Measurements from ENCODE around the gene WDR77. TPM values are rescaled to one million over a fixed set of nuclear protein-coding genes. Genes with fewer than 3 reads are reported as not detected.

The WDR77 gene
- total and polyA plus RNA-seq, 2 donors (not counting 1 experiment from before 2014, with no cell fraction given) = 40.5 to 85.5 TPM

DNA sequence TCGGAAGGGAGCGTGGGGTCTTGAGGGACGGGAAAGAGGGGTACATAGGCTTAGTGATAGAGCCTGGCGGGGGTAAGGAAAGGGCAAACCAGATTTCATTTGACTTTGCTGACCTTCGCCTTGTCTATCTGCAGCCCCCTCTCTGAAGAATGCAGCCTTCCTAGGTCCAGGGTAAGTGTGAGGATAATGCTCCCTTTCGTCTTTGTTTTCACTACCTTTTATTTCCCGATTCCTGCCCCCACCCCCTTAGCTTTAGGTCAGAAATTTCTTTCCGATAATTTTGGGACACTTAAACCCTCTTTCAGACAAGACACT lies 604 bp upstream of the WDR77 start:
- Histone ChIP-seq H3K4me3 (ENCODE audit: control extremely low read depth in 1 of 5, extremely low read depth in 1 of 5, insufficient read depth in 1 of 5, low read depth in 2 of 5, low read length in 4 of 5) (peak overlapping the region; percentile 76 to 94 (median 85)), H2AFZ (ENCODE audit: insufficient read depth, low read depth, low read length, poor library complexity, severe bottlenecking) (peak overlapping the region; percentile 97), H3K36me3 (replicated peaks in 1 of 2; ENCODE audit: control extremely low read depth in 1 of 2, control insufficient read depth in 1 of 2, extremely low read depth in 1 of 2, insufficient read depth in 2 of 2, low read length in 1 of 2) (peaks cover 0 to 46% of the 10 kb centered on the region in 2 experiments), H4K20me1 (ENCODE audit: control insufficient read depth, insufficient read depth, low read length, poor library complexity, severe bottlenecking) (peaks cover 24% of the 10 kb centered on the region), H3K27me3 (replicated peaks in 1 of 4; ENCODE audit: control extremely low read depth in 1 of 4, control insufficient read depth in 3 of 4, insufficient read depth in 4 of 4, low read length in 3 of 4) (no peaks in the 10 kb centered on the region), H3K4me2 (replicated peaks; ENCODE audit: low read depth, low read length, poor library complexity, severe bottlenecking) (peak overlapping the region; percentile 94), H3K9me3 (ENCODE audit: control extremely low read depth in 1 of 3, control insufficient read depth in 2 of 3, insufficient read depth in 1 of 3, low read length in 2 of 3) (no peaks in the 10 kb centered on the region), H3K79me2 (ENCODE audit: control insufficient read depth, insufficient read depth, low read length) (peaks cover 67% of the 10 kb centered on the region), H3K27ac (ENCODE audit: low read length in 2 of 2) (peak overlapping the region; percentile 60 to 95), H3K9ac (ENCODE audit: low read length) (peak overlapping the region; percentile 99), H3K4me1 (ENCODE audit: control insufficient read depth in 2 of 2, insufficient read depth in 2 of 2, low read length in 2 of 2) (peaks cover 42 to 51% of the 10 kb centered on the region in 2 donors)
- TF ChIP-seq CTCF (IDR thresholded peaks at IDR 0.05) (no peak), EZH2 (IDR thresholded peaks at IDR 0.05; ENCODE audit: borderline replicate concordance, insufficient read depth, low read depth, low read length, poor library complexity, severe bottlenecking) (no peak)
- peak overlapping the region; percentile 100 for H3K4me3 Mint-ChIP-seq
- intact Hi-C loops (cut with micrococcal nuclease) = loop anchor here (1.0 to 10.0 kb wide), 7 partner anchors 22 to 1625 kb away; partner anchors contain the start of genes CEPT1, DDX20, DRAM2 and LRIG2
- no peak for DNase-seq
- H3K4me1 Mint-ChIP-seq = peaks cover 76% of the 10 kb centered on the region
- WGBS (ENCODE audit: insufficient coverage) = 0% methylated on average over 5 of the region's 8 CpGs
- no peak for ATAC-seq (ENCODE audit: low read depth)
- POLR2A ChIA-PET = interaction anchor here (0.7 to 1.2 kb wide), 2 partner anchors 54 to 57 kb away, joined by 3 to 6 read pairs; no protein-coding TSS in a partner anchor
- no peaks in the 10 kb centered on the region for H3K27me3 Mint-ChIP-seq
- H3K27ac Mint-ChIP-seq = peak overlapping the region; percentile 99
- CTCF ChIA-PET = interaction anchor here (0.8 to 2.2 kb wide), 3 partner anchors 31 to 139 kb away, joined by 3 to 14 read pairs (median 4); no protein-coding TSS in a partner anchor
- no peaks in the 10 kb centered on the region for H3K9me3 Mint-ChIP-seq (ENCODE audit: insufficient read depth)

DNA sequence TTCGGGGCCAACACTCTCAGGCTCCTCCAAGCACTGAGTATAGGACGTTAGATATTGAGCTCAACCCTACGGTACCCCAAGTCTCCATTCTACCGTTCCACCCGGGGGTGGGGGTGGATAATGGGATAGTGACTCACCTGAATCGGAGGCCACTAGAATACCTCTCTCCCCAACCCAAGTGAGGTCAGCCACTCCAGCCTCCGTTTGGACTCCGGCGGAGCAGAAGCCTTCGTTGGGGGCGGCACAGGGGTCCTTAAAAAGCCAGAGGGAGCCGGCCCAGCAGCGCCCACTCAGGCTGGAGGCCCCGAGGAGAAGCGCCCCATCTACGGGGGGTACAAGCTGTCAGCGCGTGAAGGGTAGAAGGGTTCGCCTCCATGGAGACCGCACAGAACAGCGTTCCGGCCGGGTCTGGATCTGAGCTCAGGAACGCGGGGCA lies 556 bp downstream of the WDR77 start:
- ATAC-seq (ENCODE audit: low read depth) (peak; percentile 1), DNase-seq (no peak)
- Histone ChIP-seq H3K9me3 (ENCODE audit: control extremely low read depth in 1 of 3, control insufficient read depth in 2 of 3, insufficient read depth in 1 of 3, low read length in 2 of 3) (no peaks in the 10 kb centered on the region), H3K27ac (ENCODE audit: low read length in 2 of 2) (peak overlapping the region; percentile 60 to 95), H2AFZ (ENCODE audit: insufficient read depth, low read depth, low read length, poor library complexity, severe bottlenecking) (peak overlapping the region; percentile 97), H4K20me1 (ENCODE audit: control insufficient read depth, insufficient read depth, low read length, poor library complexity, severe bottlenecking) (peaks cover 17% of the 10 kb centered on the region), H3K9ac (ENCODE audit: low read length) (peak overlapping the region; percentile 99), H3K79me2 (ENCODE audit: control insufficient read depth, insufficient read depth, low read length) (peaks cover 56% of the 10 kb centered on the region), H3K36me3 (replicated peaks in 1 of 2; ENCODE audit: control extremely low read depth in 1 of 2, control insufficient read depth in 1 of 2, extremely low read depth in 1 of 2, insufficient read depth in 2 of 2, low read length in 1 of 2) (peaks cover 0 to 46% of the 10 kb centered on the region in 2 experiments), H3K4me2 (replicated peaks; ENCODE audit: low read depth, low read length, poor library complexity, severe bottlenecking) (peak overlapping the region; percentile 94), H3K27me3 (replicated peaks in 1 of 4; ENCODE audit: control extremely low read depth in 1 of 4, control insufficient read depth in 3 of 4, insufficient read depth in 4 of 4, low read length in 3 of 4) (no peaks in the 10 kb centered on the region), H3K4me3 (ENCODE audit: control extremely low read depth in 1 of 5, extremely low read depth in 1 of 5, insufficient read depth in 1 of 5, low read depth in 2 of 5, low read length in 4 of 5) (peak overlapping the region; percentile 76 to 94 (median 85)), H3K4me1 (ENCODE audit: control insufficient read depth in 2 of 2, insufficient read depth in 2 of 2, low read length in 2 of 2) (peaks cover 41 to 48% of the 10 kb centered on the region in 2 donors)
- 2% methylated on average over 19 of the region's 25 CpGs for WGBS (ENCODE audit: insufficient coverage)
- intact Hi-C loops (cut with micrococcal nuclease) = loop anchor here (2.0 to 10.0 kb wide), 5 partner anchors 60 to 1626 kb away; partner anchors contain the start of genes CEPT1, DRAM2 and LRIG2
- POLR2A ChIA-PET = interaction anchor here (0.5 to 1.8 kb wide), 7 partner anchors 17 to 308 kb away, joined by 3 to 8 read pairs (median 3); no protein-coding TSS in a partner anchor
- H3K27ac Mint-ChIP-seq = peak overlapping the region; percentile 99
- H3K4me3 Mint-ChIP-seq = peak overlapping the region; percentile 100
- H3K4me1 Mint-ChIP-seq = peaks cover 67% of the 10 kb centered on the region
- H3K9me3 Mint-ChIP-seq (ENCODE audit: insufficient read depth) = no peaks in the 10 kb centered on the region
- CTCF ChIA-PET = interaction anchor here (0.9 to 3.5 kb wide), 8 partner anchors 11 to 308 kb away, joined by 3 to 20 read pairs (median 6); no protein-coding TSS in a partner anchor
- no peaks in the 10 kb centered on the region for H3K27me3 Mint-ChIP-seq
- no peak for TF ChIP-seq EZH2 (IDR thresholded peaks at IDR 0.05; ENCODE audit: borderline replicate concordance, insufficient read depth, low read depth, low read length, poor library complexity, severe bottlenecking)
- TF ChIP-seq CTCF (IDR thresholded peaks at IDR 0.05) = no peak
